ENCODE data around the gene RNF115.

DNA sequence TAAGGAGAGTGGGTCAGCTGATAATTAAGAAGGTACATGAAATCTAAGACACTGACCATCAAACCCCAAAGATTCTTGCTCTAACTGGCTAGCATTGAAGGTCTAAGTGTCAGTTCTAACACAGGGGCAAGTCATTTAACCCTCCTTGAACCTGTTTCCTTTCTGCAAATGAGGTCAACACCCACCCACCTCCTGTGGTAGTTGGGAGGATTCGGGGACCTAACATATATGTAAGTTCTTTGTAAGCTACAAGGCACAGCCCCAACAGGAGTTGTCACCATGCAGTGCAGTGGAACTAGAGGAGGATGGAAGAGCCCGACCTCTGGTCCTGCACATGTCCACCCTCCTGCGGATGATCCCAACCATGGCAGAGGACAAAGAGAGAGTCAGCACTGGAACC, 23.9 kb upstream of the RNF115 start:
- TF ChIP-seq, protein P1, sequence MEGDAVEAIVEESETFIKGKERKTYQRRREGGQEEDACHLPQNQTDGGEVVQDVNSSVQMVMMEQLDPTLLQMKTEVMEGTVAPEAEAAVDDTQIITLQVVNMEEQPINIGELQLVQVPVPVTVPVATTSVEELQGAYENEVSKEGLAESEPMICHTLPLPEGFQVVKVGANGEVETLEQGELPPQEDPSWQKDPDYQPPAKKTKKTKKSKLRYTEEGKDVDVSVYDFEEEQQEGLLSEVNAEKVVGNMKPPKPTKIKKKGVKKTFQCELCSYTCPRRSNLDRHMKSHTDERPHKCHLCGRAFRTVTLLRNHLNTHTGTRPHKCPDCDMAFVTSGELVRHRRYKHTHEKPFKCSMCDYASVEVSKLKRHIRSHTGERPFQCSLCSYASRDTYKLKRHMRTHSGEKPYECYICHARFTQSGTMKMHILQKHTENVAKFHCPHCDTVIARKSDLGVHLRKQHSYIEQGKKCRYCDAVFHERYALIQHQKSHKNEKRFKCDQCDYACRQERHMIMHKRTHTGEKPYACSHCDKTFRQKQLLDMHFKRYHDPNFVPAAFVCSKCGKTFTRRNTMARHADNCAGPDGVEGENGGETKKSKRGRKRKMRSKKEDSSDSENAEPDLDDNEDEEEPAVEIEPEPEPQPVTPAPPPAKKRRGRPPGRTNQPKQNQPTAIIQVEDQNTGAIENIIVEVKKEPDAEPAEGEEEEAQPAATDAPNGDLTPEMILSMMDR (IDR thresholded peaks at IDR 0.05): no peak
- TF ChIP-seq POLR2A (IDR thresholded peaks at IDR 0.05): no peak
